GM21529 (cell line): Measurements from ENCODE around the gene ZNF835.

Experiments used
- ATAC-seq: cut with Tn5 transposase; IDR thresholded peaks from one replicate; pipeline ENCODE4 v1.9.1; 2021; ENCODE audit not compliant: unreplicated experiment

Gene ZNF835

GRCh38 chr19:56663931-56664500 is 7.5 kb downstream of the ZNF835 start:
- no peak for ATAC-seq

GRCh38 chr19:56661248-56661647 is 10.3 kb downstream of the ZNF835 start:
- no peak for ATAC-seq

GRCh38 chr19:56660381-56661107 is 11.0 kb downstream of the ZNF835 start:
- no peak for ATAC-seq

- ATAC-seq: no peak
Observed at GRCh38 chr19:56654151-56654550, 17.4 kb downstream of the ZNF835 start.

- ATAC-seq: no peak
Observed at GRCh38 chr19:56643460-56643955, 28.0 kb downstream of the ZNF835 start.

GRCh38 chr19:56642711-56643459 is 28.7 kb downstream of the ZNF835 start, which contains the start of gene SMIM17:
Gene SMIM17, plus strand, starts transcription at chr19:56643159. Its CDS starts 2,509 bp downstream, at chr19:56645668.
- no peak for ATAC-seq

- no peak for ATAC-seq
Observed at GRCh38 chr19:56639217-56639616, 32.3 kb downstream of the ZNF835 start.

GRCh38 chr19:56637976-56638555 is 33.5 kb downstream of the ZNF835 start:
- no peak for ATAC-seq

GRCh38 chr19:56633021-56633420 is 38.5 kb downstream of the ZNF835 start:
- ATAC-seq: no peak

- ATAC-seq: no peak
Observed at GRCh38 chr19:56625708-56626107, 45.8 kb downstream of the ZNF835 start.

- ATAC-seq: no peak
Observed at GRCh38 chr19:56623006-56623405, 48.6 kb downstream of the ZNF835 start.

GRCh38 chr19:56622374-56622773 is 49.2 kb downstream of the ZNF835 start:
- no peak for ATAC-seq

GRCh38 chr19:56619121-56619520 is 52.4 kb downstream of the ZNF835 start:
- no peak for ATAC-seq

- no peak for ATAC-seq
Observed at GRCh38 chr19:56617531-56617930, 54.0 kb downstream of the ZNF835 start.

GRCh38 chr19:56613639-56614038 is 57.9 kb downstream of the ZNF835 start:
- no peak for ATAC-seq

- no peak for ATAC-seq
Observed at GRCh38 chr19:56612737-56613136, 58.8 kb downstream of the ZNF835 start.
